Measurements from ENCODE around the gene RPTN.

RPTN gene

DNA sequence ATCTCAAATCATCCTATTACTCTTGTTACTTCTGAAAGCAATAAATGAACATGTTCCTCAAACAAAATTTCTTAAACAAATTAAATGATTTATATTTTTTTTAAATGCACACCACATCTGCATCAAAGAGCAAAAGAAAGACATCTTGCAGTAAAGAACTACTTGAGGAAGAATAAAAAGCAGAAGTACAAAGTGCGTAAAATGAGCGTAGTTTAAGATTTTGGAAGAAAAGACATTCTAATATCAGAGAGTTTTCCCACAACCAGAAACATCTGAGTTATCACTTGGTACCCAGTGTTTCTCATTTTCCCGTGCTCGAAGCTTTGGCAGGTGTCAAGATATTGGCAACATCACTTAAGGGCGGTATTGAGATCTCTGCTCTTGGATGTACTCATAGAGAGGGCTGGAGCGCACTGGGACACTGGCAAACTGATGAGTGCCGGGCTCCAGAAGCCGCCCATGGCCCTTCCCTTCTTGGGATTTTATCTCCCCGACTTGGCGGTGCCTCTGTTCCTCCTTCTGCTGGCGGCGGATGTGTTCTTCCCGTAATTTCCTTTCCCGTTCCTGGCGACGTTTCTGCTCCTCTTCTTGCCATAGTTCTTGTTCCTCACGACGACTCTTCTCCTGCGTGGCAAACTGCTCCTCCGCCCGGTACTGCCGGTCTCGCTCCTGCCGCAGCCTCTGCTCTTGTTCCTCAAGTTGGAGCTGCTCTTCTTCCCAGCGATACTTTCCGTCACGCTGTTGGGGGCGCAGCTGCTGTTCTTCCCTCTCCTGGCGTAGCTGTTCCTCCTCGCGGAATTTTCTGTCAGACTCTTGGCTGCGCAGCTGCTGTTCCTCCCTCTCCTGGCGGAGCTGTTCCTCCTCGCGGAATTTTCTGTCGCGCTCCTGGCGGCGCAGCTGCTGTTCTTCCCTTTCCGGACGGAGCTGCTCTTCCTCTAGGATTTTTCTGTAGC, 51.7 kb downstream of the RPTN start:
- ChIA-PET CTCF (interaction anchor here (0.7 to 2.4 kb wide), 5 partner anchors 54 to 351 kb away, joined by 3 to 12 read pairs (median 3); no protein-coding TSS in a partner anchor), POLR2A (interaction anchor here (3.4 kb wide), 1 partner anchor 71 kb away, joined by 23 read pairs; the partner anchor contains the start of gene S100A11)
- DNase-seq (ENCODE audit: extremely low spot score), result no peak
- TF ChIP-seq ZNF384 (IDR thresholded peaks at IDR 0.05) (no peak), CTBP1 (IDR thresholded peaks at IDR 0.05; ENCODE audit: borderline replicate concordance) (no peak)

DNA sequence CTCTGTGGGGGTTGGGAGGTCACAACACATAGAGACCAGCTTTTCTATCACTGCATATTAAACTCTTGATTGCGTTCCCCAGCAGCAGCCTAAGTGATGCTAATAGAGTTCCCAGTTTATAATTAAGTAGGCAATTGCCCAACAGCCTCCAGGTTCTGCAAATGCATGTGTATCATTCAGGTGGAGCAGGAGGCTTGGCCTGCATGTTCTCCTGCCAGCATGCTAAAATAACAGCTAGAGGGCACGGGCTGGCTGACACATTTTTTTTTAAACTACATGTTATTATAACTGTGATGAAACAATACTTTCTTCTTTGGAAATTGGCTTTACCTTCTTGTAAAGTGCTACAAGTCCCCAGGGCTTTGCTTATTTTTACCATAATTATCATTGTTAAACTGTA, 54.2 kb downstream of the RPTN start:
- no peak for DNase-seq (ENCODE audit: extremely low spot score)
- ChIA-PET POLR2A (no interaction called here), CTCF (interaction anchor here (0.8 kb wide), 1 partner anchor 70 kb away, joined by 3 read pairs; no protein-coding TSS in a partner anchor)
- TF ChIP-seq BHLHE40 (IDR thresholded peaks at IDR 0.05; ENCODE audit: borderline replicate concordance) (no peak), CTBP1 (IDR thresholded peaks at IDR 0.05; ENCODE audit: borderline replicate concordance) (no peak), FOXM1 (IDR thresholded peaks at IDR 0.05; ENCODE audit: borderline replicate concordance) (no peak), LEF1 (IDR thresholded peaks at IDR 0.05; ENCODE audit: borderline replicate concordance) (no peak), L3MBTL2 (conservative IDR thresholded peaks at IDR 0.05) (no peak), ZNF384 (IDR thresholded peaks at IDR 0.05) (no peak), ARNT (IDR thresholded peaks at IDR 0.05) (no peak), HDGF (IDR thresholded peaks at IDR 0.05; ENCODE audit: borderline replicate concordance) (no peak), TARDBP (IDR thresholded peaks at IDR 0.05) (no peak), ELF4 (IDR thresholded peaks at IDR 0.05) (no peak), FOXA1 (IDR thresholded peaks at IDR 0.05) (no peak), NFRKB (IDR thresholded peaks at IDR 0.05) (no peak), SUZ12 (IDR thresholded peaks at IDR 0.05) (no peak), FOXK2 (IDR thresholded peaks at IDR 0.05) (no peak), SP1 (IDR thresholded peaks at IDR 0.05) (no peak)
- TF ChIP-seq, protein P1, sequence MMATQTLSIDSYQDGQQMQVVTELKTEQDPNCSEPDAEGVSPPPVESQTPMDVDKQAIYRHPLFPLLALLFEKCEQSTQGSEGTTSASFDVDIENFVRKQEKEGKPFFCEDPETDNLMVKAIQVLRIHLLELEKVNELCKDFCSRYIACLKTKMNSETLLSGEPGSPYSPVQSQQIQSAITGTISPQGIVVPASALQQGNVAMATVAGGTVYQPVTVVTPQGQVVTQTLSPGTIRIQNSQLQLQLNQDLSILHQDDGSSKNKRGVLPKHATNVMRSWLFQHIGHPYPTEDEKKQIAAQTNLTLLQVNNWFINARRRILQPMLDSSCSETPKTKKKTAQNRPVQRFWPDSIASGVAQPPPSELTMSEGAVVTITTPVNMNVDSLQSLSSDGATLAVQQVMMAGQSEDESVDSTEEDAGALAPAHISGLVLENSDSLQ (IDR thresholded peaks at IDR 0.05), result no peak
